HG03064 (cell line): ENCODE results near the gene CACNG4.

Experiments
- ATAC-seq: cut with Tn5 transposase; IDR thresholded peaks from one replicate; pipeline ENCODE4 v1.9.1; 2021; ENCODE audit warnings: low read depth; ENCODE audit not compliant: unreplicated experiment

Gene CACNG4

GRCh38 chr17:66963909-66964771 is at the start of gene CACNG4:
TSS of gene CACNG4 (plus strand) at chr17:66964707. CDS start at chr17:66964912, 205 bp downstream.
- no peak for ATAC-seq

DNA sequence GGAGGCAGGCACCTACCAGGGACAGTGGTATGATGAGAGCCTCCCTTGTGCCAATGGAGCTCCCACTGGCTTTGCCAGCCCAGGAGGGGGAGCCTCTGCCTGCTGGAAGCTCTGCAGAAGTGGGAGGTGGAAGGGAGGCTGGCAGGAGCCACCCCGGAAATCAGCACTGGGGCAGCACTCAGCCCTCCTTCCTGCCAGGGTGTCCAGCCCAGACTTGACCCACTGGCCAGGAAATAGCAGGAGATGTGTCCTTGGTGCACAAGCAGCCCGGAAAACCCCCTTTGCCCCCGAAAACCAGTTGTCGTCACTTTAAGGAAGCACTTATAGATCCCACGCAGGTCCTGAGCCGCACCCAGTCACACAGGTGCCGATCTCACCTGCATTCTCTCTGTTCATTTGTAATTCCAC is 49.3 kb upstream of the CACNG4 start:
- ATAC-seq = no peak

DNA sequence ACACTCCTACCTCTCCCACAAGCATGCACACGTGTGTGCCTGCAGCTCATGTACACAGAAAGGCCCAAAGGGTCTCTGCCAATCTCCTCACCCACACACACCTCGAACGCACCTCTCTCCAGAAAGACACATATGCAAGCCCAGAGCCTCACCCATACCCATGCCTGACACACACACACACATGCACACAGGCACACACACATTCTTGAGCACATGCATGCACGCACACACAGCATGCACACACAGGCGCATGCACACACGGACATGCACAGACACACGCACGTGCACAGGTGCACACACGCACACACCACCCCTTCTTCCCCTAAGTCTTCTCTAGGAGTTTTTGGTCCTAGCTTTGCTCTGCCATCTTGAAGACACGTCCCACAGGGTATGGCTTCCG is 48.7 kb upstream of the CACNG4 start:
- ATAC-seq = no peak

DNA sequence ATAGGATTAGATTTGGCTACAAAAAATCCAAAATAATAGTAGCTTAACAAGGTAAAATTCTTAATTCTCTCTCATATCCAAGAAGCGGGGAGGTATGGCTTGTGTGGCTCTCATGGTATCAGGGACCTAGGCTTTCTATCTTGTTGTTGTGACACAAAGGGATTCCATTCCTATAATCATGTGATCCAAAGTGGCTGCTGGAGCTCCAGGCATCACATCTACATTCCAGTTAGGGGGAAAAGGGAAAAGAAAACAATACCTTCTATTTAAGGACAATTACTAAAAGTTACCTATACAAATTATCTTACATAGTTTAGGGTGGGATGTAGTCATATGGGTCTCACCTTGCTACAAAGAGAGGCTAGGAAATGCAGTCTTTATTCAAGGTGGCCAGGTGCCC is 47.6 kb upstream of the CACNG4 start:
- no peak for ATAC-seq

DNA sequence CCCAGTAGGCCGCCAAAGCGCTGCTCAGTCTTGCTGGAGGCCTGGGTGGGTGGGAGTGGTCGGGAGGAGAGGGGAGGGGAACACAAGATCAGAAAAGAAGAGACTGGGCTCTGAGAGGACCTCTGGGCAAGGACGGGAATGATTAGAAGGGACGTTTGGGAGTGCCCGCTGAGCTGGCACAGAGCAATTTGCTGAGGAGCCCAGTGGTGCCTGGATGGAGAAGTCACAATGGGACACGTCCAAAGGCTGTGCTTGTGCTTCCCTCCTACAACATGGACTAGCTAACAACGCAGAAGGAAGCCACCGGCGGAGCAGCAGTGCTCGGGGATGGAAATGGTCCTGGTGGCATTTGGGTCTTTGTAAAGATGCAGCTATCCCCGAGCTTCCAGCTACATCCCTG is 45.6 kb upstream of the CACNG4 start:
- no peak for ATAC-seq

DNA sequence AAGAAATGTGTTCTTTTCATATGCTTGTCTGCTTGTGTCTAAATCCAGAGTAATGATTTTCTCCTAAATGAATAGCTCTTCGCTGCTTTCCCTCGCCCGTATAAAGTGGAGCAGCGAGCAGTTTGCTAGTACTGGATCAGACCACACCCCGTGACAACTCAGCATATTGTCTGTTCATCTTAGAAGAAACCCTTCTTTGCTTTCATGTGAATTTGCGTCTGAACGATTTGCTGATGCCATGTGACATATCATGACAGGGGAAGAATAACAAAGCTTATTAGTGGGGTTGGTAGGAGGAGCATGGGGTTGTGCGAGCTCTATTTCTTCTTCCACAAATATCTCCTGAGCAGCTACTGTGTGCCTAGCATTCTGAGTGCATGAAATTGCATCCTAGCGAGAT is 44.1 kb upstream of the CACNG4 start:
- no peak for ATAC-seq

DNA sequence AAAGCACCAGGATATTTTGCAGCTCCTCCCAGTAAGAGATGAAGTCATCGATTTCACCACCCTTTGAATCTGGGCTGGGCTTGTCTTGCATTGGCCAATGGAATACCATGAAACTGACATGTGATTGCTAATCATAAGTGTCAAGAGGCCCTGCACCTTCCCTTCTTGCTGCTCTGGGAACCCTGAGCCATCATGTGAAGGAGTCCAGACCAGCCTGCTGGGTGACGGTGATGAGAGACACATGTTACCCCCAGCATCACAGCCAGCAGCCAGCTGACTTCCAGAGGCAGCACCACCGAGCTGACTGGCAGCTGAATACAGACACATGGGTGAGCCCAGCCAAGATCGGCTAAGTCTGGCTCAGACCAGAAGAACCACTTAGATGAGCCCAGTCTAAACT is 43.6 kb upstream of the CACNG4 start:
- ATAC-seq = no peak

DNA sequence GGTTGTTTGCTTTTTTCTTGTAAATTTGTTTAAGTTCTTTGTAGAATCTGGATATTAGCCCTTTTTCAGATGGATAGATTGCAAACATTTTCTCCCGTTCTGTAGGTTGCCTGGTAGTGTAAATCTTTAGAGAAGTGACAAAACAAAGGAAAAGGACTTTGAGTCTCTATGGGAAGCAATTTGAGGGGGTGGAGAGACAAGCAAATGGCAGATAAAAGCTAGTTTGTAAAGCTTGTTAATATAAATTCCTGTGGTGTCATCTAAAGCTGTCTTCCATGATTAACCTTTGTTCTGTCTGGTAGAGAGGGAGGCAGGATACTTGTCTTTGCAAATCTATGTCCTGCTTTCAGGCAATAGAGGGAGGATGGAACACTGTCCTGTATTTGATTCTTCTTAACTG is 40.6 kb upstream of the CACNG4 start:
- ATAC-seq = no peak

GRCh38 chr17:66925811-66926500 is 38.6 kb upstream of the CACNG4 start:
- ATAC-seq = no peak

DNA sequence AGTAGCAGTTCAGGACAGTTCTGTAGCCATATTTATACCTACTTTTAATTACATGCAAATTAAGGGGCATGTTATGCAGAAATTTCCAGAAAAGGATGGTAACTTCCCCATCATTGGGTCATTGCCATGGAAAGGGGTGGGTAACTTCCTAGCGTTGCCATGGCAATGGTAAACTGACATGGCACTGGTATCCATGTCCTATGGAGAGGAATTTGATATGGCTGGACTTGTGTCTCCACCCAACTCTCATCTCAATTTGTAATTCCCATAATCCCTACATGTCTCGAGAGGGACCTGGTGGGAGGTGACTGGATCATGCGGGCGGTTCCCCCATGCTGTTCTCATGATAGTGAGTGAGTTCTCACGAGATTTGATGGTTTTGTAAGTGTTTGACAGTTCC is 35.6 kb upstream of the CACNG4 start:
- ATAC-seq = no peak

DNA sequence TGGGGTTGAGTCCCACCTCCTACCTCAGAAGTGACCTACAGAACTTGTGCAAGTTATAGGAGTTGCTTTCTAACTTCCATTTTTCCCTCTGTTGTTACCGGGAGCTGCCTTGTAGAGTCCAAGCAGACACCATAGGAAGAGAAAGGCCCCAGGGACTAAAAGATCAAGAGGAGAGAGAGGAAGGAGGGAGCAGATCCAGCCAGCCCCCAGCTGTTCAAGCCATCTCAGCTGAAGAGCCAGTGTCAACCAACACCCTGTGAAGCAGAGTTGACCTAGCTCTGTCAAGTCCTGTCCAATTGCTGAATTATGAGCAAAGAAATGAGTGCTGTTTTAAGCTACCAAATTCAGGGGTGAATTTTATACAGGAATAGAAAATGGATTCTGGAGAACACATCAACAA is 34.9 kb upstream of the CACNG4 start:
- ATAC-seq = no peak

DNA sequence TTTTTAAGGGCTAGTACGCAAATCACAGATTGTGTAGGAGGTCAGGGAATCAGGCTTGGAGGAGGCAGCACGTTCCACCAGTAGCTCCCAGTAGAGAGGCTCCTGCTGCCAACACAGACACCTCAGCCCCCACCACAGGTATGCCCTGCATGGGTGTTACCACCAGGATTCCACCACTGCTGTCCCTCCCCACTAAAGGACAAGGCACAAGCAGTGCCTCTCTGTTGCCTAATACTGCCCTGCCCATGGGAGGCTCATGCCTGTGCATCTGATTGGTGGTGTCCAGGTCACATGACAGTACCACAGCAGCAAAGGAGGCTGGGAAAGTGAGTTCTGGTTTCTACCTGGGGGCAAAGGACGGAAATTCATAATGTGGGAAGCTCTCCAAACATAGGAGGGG is 33.6 kb upstream of the CACNG4 start:
- ATAC-seq = no peak

GRCh38 chr17:66932311-66932710 is 32.2 kb upstream of the CACNG4 start:
- no peak for ATAC-seq

- no peak for ATAC-seq
These were observed 30.5 kb upstream of the CACNG4 start for GRCh38 chr17:66934040-66934439.

- ATAC-seq = no peak
These were observed 28.8 kb upstream of the CACNG4 start for GRCh38 chr17:66935717-66936116.

DNA sequence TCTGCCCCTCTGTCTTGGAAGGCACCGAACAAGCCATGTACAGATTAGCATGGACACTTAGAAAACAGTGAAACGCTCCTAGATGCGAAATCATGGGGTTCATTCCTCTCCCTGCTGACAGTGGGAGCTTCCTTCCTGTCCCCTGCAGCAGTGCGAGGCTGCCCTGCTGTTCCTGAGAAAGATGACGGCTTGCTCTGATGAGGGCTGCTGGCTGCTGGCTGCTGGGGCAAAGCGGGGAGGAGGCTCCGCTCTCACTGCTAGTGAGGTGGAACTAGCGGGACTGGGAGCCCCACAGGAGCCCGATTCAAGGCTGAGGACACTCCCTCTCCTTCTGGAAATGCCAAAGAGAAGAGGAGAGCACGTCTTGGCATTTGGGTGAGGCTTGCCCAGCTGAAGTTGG is 25.9 kb upstream of the CACNG4 start:
- no peak for ATAC-seq

DNA sequence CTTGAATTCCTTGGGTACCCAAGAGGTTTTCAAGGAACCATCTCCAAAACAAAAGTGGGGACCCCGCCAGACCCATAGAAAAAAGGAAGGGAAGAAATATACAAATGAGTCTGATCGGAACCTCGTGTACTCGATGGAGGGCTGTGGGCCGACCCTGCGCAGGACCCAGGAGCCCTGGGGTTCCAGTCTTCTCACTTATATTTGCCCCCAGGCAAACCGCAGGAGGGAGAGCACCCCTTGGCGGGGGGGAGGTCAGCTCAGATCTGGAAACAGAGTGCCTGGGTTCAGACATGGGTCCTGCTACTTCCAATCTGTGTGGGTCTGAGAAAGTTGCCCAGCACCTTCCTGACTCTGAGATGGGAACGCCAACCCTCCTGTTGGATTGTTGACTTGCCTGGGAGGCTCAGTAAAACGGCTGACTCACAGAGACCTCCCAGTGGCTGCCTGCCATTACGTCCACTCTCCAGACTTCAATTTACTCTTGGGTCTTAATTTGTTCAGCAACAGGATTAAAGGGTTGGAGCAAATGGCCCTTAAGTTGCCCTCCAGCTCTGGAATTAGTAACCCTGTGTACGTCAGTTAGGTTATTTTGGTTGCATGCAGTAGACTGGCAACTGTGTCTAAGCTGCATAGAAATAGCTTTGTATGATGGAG is 24.9 kb upstream of the CACNG4 start:
- no peak for ATAC-seq

GRCh38 chr17:66941249-66941648 is 23.3 kb upstream of the CACNG4 start:
- no peak for ATAC-seq

- ATAC-seq = no peak
These were observed 22.6 kb upstream of the CACNG4 start for GRCh38 chr17:66941773-66942450.

DNA sequence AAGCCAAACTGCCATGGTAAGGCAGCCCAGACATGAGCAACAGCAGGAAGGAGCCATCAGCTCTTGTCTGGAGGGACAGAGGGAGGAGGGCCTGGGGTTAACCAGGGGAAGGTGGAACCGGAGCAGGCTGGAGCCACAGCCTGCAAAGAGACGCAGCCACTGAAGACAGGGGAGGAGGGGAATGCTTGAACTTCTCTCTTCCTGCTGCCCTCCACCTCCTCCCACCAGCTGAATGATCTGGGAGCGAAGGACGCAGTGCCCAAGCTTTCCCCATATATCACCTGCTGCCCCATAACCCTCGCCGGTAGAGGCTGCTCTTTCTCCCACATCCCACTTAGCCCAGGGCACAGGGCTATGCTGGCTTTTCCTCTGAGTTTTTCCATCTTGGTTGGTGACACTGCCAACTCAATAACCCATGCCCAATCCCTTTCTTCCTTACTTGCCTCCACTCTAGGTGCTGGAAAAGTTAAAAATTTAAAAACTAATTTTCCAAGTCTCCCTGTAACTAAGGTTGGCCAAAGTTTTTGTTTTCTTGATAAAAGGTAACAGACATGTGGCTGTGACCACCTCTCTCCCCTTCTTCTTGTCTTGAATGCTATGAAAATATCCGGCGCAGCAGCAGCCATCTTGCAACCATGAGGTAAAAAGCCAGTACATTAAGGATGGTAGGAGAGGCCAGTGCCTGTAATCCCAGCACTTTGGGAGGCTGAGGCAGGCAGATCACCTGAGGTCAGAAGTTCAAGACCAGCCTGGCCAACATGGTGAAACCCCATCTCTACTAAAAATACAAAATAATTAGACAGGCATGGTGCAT is 21.8 kb upstream of the CACNG4 start:
- no peak for ATAC-seq
